ENCODE data around the gene AQP4. TPM values are rescaled to one million over a fixed set of nuclear protein-coding genes. Genes with fewer than 3 reads are reported as not detected.

Gene AQP4
- total RNA-seq, 2 donors from 2014 or later = not detected

GRCh38 chr18:26874283-26874682 is 8.8 kb upstream of the AQP4 start:
- Histone ChIP-seq H3K27ac (no peak overlapping the region), H3K27me3 (replicated peaks; ENCODE audit: insufficient read depth) (no peaks in the 10 kb centered on the region), H3K4me3 (no peak overlapping the region), H3K9me3 (no peaks in the 10 kb centered on the region), H3K36me3 (no peaks in the 10 kb centered on the region), H3K4me1 (ENCODE audit: control insufficient read depth in 1 of 2, low read depth in 2 of 2) (peaks cover 0 to under 1% of the 10 kb centered on the region in 2 donors)
- ATAC-seq (ENCODE audit: insufficient number of reproducible peaks, low FRiP score, low read depth) (no peak), DNase-seq (ENCODE audit: low spot score) (no peak)
- no peak for TF ChIP-seq CTCF (IDR thresholded peaks at IDR 0.05)

- Histone ChIP-seq H3K9me3 (no peaks in the 10 kb centered on the region), H3K36me3 (no peaks in the 10 kb centered on the region), H3K27ac (no peak overlapping the region), H3K27me3 (replicated peaks; ENCODE audit: insufficient read depth) (no peaks in the 10 kb centered on the region), H3K4me3 (no peak overlapping the region), H3K4me1 (ENCODE audit: control insufficient read depth in 1 of 2, low read depth in 2 of 2) (peaks cover 0 to 9% of the 10 kb centered on the region in 2 donors)
- ATAC-seq (ENCODE audit: insufficient number of reproducible peaks, low FRiP score, low read depth) = no peak
- TF ChIP-seq CTCF (IDR thresholded peaks at IDR 0.05) = no peak
- DNase-seq (ENCODE audit: low spot score) = no peak
Measured at GRCh38 chr18:26869640-26870039, 4.1 kb upstream of the AQP4 start.

- no peak overlapping the region for H3K4me3 ChIP-seq
- ATAC-seq (ENCODE audit: insufficient number of reproducible peaks, low FRiP score, low read depth) (no peak), DNase-seq (ENCODE audit: low spot score) (no peak)
- H3K4me1 ChIP-seq (ENCODE audit: control insufficient read depth in 1 of 2, low read depth in 2 of 2) = peaks cover 0 to 9% of the 10 kb centered on the region in 2 donors
- no peaks in the 10 kb centered on the region for H3K9me3 ChIP-seq
- H3K27me3 ChIP-seq (replicated peaks; ENCODE audit: insufficient read depth) = no peaks in the 10 kb centered on the region
- no peak for TF ChIP-seq CTCF (IDR thresholded peaks at IDR 0.05)
- no peaks in the 10 kb centered on the region for H3K36me3 ChIP-seq
- no peak overlapping the region for H3K27ac ChIP-seq
Measured at GRCh38 chr18:26868968-26869586, 3.6 kb upstream of the AQP4 start.

- ATAC-seq (ENCODE audit: insufficient number of reproducible peaks, low FRiP score, low read depth) (no peak), DNase-seq (ENCODE audit: low spot score) (no peak)
- Histone ChIP-seq H3K36me3 (no peaks in the 10 kb centered on the region), H3K27me3 (replicated peaks; ENCODE audit: insufficient read depth) (no peaks in the 10 kb centered on the region), H3K4me3 (no peak overlapping the region), H3K4me1 (ENCODE audit: control insufficient read depth in 1 of 2, low read depth in 2 of 2) (peaks cover 0 to 18% of the 10 kb centered on the region in 2 donors), H3K27ac (no peak overlapping the region), H3K9me3 (no peaks in the 10 kb centered on the region)
- TF ChIP-seq CTCF (IDR thresholded peaks at IDR 0.05) = no peak
Measured at GRCh38 chr18:26867471-26867870, 2.0 kb upstream of the AQP4 start.

- no peak for TF ChIP-seq CTCF (IDR thresholded peaks at IDR 0.05)
- H3K27ac ChIP-seq = no peak overlapping the region
- no peaks in the 10 kb centered on the region for H3K27me3 ChIP-seq (replicated peaks; ENCODE audit: insufficient read depth)
- no peaks in the 10 kb centered on the region for H3K36me3 ChIP-seq
- H3K4me3 ChIP-seq = no peak overlapping the region
- ATAC-seq (ENCODE audit: insufficient number of reproducible peaks, low FRiP score, low read depth) (no peak), DNase-seq (ENCODE audit: low spot score) (no peak)
- H3K9me3 ChIP-seq = no peaks in the 10 kb centered on the region
- peaks cover 0 to 18% of the 10 kb centered on the region in 2 donors for H3K4me1 ChIP-seq (ENCODE audit: control insufficient read depth in 1 of 2, low read depth in 2 of 2)
Measured at GRCh38 chr18:26864658-26865057, 849 bp downstream of the AQP4 start.

Measured in thoracic aorta (tissue), 2 donors.